ENCODE results near the gene UVRAG. TPM values are rescaled to one million over a fixed set of nuclear protein-coding genes. Genes with fewer than 3 reads are reported as not detected.

Gene UVRAG
- total RNA-seq, 1 experiment from 2014 or later, result 52.7 TPM

DNA sequence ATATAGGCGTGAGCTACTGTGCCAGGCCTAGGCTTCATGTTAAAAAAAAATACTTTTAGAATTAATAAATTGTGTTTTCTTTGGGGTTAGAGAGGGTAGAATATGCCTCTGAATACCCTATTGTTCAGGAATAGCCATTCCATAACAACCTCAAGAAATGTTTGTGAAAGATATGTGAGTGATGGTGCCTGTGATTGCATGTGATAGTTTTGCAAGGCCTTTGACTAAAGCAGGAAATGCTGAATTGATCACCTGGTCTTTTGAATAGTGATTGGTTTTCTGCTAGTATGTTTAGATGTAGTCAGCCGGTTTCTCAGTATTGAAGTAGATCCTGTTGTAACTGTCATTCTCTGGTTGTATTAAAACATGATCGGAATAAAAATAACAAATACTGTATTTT, 73.4 kb downstream of the UVRAG start:
- Histone ChIP-seq H3K27ac (ENCODE audit: low read length) (peak overlapping the region; percentile 23), H3K9ac (ENCODE audit: low read length) (no peak overlapping the region), H3K4me1 (ENCODE audit: low read length) (peaks cover 87% of the 10 kb centered on the region), H3K36me3 (ENCODE audit: insufficient read depth, low read length) (0 out of 2 replicates have a peak, but pooled peaks cover 4% of the 10 kb centered on the region), H3K27me3 (ENCODE audit: low read length) (no peaks in the 10 kb centered on the region), H3K9me3 (ENCODE audit: low read length) (no peaks in the 10 kb centered on the region), H3K9me2 (replicated peaks; ENCODE audit: insufficient read depth, low read length) (no peaks in the 10 kb centered on the region), H3K4me3 (ENCODE audit: low read length) (no peak overlapping the region), H3K4me2 (ENCODE audit: low read depth, low read length, poor library complexity, severe bottlenecking) (no peak overlapping the region), H2AFZ (ENCODE audit: low read length) (no peak overlapping the region), H3K79me2 (ENCODE audit: low read length) (peaks cover 91% of the 10 kb centered on the region), H4K20me1 (ENCODE audit: insufficient read depth, low read depth, low read length) (no peaks in the 10 kb centered on the region)
- DNase-seq, result no peak

DNA sequence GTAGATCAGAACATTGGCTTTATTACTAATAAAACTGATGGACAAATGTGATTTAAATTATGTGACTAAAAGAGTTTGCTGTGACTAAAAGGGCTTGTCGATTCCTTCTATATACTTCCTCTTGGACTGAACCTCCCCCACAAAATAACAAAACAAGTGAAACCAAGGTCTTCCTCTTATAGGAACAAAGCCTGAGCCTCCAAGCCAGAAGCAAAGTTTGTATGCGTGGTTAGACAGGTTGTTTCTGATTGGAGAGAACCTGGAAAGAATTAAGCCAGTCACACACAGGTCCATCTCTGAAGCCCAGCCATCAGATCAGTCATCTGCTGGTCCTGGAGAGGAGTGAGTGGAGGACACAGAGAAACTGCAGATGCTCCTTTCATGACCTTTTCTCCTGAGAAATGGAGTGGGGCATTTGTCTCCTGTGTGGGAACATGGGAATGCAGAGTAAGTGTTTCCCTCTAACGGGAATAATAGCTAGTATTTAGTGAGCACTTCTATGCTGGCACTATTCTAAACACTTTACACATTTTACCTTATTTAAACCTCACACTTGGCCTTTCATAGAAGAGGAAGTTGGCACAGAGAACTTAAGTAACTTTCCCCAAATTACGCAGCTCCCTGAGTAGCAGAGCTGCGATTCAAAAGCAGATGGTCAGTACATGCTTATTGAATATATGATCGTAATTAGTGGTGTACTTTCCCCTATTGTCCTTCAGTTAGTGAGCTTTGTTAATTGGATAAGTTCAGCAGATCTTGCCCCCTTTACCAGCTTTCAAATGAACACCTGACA, 77.1 kb downstream of the UVRAG start:
- Histone ChIP-seq H3K27me3 (ENCODE audit: low read length) (no peaks in the 10 kb centered on the region), H3K9me2 (replicated peaks; ENCODE audit: insufficient read depth, low read length) (no peaks in the 10 kb centered on the region), H3K9me3 (ENCODE audit: low read length) (no peaks in the 10 kb centered on the region), H3K4me1 (ENCODE audit: low read length) (peaks cover 87% of the 10 kb centered on the region), H4K20me1 (ENCODE audit: insufficient read depth, low read depth, low read length) (no peaks in the 10 kb centered on the region), H3K4me2 (ENCODE audit: low read depth, low read length, poor library complexity, severe bottlenecking) (peak overlapping the region; percentile 49), H3K9ac (ENCODE audit: low read length) (peak overlapping the region; percentile 49), H2AFZ (ENCODE audit: low read length) (no peak overlapping the region), H3K36me3 (ENCODE audit: insufficient read depth, low read length) (0 out of 2 replicates have a peak, but pooled peaks cover 4% of the 10 kb centered on the region), H3K79me2 (ENCODE audit: low read length) (peaks cover 80% of the 10 kb centered on the region), H3K27ac (ENCODE audit: low read length) (peak overlapping the region; percentile 88), H3K4me3 (ENCODE audit: low read length) (peak overlapping the region; percentile 32; the same call in 1 of the 2 replicates)
- DNase-seq, result peak; percentile 84

DNA sequence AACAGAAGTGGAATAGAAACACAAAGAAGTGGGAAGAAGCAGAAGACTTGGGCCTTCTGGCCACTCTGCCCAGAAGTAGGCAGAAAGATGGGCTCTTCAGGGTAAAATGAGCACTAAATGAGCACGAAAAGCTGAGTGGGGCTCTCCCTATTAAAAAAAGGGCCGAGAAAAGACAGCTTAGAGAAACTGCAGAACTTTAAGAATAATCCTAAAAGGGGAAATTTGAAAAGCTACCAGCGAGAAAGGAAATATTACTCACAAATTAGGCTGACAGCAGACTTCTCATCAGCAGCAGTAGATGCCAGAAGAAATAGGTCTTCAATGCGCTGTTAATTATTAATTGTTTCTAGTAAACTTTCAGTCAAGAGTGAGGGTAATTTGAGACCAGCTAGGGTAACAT, 78.2 kb downstream of the UVRAG start:
- no peaks in the 10 kb centered on the region for H3K9me3 ChIP-seq (ENCODE audit: low read length)
- H3K27me3 ChIP-seq (ENCODE audit: low read length), result no peaks in the 10 kb centered on the region
- H2AFZ ChIP-seq (ENCODE audit: low read length), result no peak overlapping the region
- H4K20me1 ChIP-seq (ENCODE audit: insufficient read depth, low read depth, low read length), result no peaks in the 10 kb centered on the region
- peaks cover 78% of the 10 kb centered on the region for H3K79me2 ChIP-seq (ENCODE audit: low read length)
- no peaks in the 10 kb centered on the region for H3K9me2 ChIP-seq (replicated peaks; ENCODE audit: insufficient read depth, low read length)
- peaks cover 87% of the 10 kb centered on the region for H3K4me1 ChIP-seq (ENCODE audit: low read length)
- no peak for DNase-seq
- peak overlapping the region; percentile 88 for H3K27ac ChIP-seq (ENCODE audit: low read length)
- no peak overlapping the region for H3K9ac ChIP-seq (ENCODE audit: low read length)
- H3K4me2 ChIP-seq (ENCODE audit: low read depth, low read length, poor library complexity, severe bottlenecking), result no peak overlapping the region
- peaks cover 4% of the 10 kb centered on the region; the same call in 1 of the 2 replicates for H3K36me3 ChIP-seq (ENCODE audit: insufficient read depth, low read length)
- no peak overlapping the region for H3K4me3 ChIP-seq (ENCODE audit: low read length)

DNA sequence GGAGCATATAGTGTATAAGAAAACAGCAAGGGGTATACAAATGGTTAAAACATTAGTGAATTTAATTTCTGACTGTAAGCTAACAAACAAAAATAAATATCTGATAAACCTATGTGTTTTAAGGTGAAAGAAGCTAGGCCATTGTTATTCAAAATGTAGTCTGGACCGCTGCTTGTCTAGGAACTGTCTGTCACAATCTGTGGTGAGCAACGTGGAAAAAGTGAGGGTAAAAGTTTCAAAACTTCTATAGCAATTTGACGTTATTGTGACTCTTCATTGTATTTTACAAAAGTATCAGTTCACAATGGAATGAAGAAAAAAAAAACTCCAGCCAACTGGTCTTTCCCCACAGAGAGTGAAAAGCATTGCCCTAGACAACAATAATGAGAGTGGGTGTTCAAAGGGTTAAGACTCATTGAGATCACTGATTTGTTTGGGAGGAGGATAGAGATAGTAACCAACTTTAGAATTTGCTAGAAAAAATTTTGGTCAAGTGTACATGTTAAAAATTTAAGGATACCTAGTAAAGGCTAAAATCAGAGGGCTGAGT, 79.1 kb downstream of the UVRAG start:
- H3K4me1 ChIP-seq (ENCODE audit: low read length), result peaks cover 88% of the 10 kb centered on the region
- H2AFZ ChIP-seq (ENCODE audit: low read length), result no peak overlapping the region
- peaks cover 4% of the 10 kb centered on the region; the same call in 1 of the 2 replicates for H3K36me3 ChIP-seq (ENCODE audit: insufficient read depth, low read length)
- no peak overlapping the region for H3K4me3 ChIP-seq (ENCODE audit: low read length)
- no peaks in the 10 kb centered on the region for H3K27me3 ChIP-seq (ENCODE audit: low read length)
- no peak overlapping the region for H3K4me2 ChIP-seq (ENCODE audit: low read depth, low read length, poor library complexity, severe bottlenecking)
- DNase-seq, result no peak
- H3K9me2 ChIP-seq (replicated peaks; ENCODE audit: insufficient read depth, low read length), result no peaks in the 10 kb centered on the region
- H3K27ac ChIP-seq (ENCODE audit: low read length), result peak overlapping the region; percentile 66
- peaks cover 78% of the 10 kb centered on the region for H3K79me2 ChIP-seq (ENCODE audit: low read length)
- H3K9me3 ChIP-seq (ENCODE audit: low read length), result no peaks in the 10 kb centered on the region
- H4K20me1 ChIP-seq (ENCODE audit: insufficient read depth, low read depth, low read length), result no peaks in the 10 kb centered on the region
- no peak overlapping the region for H3K9ac ChIP-seq (ENCODE audit: low read length)

DNA sequence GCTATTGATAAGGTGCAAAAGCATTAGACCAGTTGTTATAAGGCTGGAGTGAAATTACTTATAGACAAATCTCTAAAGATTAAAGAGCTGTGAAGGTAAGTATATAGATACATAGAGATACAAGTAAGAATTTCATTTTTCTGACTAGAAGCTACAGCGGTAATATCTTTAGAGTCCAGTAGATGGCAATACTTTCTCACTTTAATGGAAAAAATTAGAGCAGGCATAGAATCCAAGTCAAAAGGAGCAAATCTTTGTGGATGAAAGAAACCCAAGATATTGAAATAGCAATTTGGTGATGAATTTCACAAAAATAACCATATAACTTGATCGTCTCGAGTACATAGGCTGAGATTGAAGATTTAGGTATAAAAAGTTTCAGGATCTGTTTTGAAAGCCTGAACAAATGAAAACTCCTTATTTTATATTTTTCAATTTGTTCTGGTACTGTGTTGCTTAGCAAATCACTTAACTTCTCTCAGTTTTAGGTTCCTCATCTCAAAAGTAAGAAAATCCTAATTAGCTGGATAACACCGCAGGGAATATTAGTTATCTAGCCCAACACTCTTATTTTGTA, 81.9 kb downstream of the UVRAG start:
- Histone ChIP-seq H3K9me2 (replicated peaks; ENCODE audit: insufficient read depth, low read length) (no peaks in the 10 kb centered on the region), H2AFZ (ENCODE audit: low read length) (no peak overlapping the region), H3K36me3 (ENCODE audit: insufficient read depth, low read length) (peaks cover 4% of the 10 kb centered on the region; the same call in 1 of the 2 replicates), H4K20me1 (ENCODE audit: insufficient read depth, low read depth, low read length) (no peaks in the 10 kb centered on the region), H3K9ac (ENCODE audit: low read length) (no peak overlapping the region; the same call in 1 of the 2 replicates), H3K27me3 (ENCODE audit: low read length) (no peaks in the 10 kb centered on the region), H3K4me1 (ENCODE audit: low read length) (peaks cover 88% of the 10 kb centered on the region), H3K9me3 (ENCODE audit: low read length) (no peaks in the 10 kb centered on the region), H3K27ac (ENCODE audit: low read length) (peak overlapping the region; percentile 66), H3K79me2 (ENCODE audit: low read length) (peaks cover 81% of the 10 kb centered on the region), H3K4me3 (ENCODE audit: low read length) (no peak overlapping the region), H3K4me2 (ENCODE audit: low read depth, low read length, poor library complexity, severe bottlenecking) (no peak overlapping the region)
- peak; percentile 85 for DNase-seq

DNA sequence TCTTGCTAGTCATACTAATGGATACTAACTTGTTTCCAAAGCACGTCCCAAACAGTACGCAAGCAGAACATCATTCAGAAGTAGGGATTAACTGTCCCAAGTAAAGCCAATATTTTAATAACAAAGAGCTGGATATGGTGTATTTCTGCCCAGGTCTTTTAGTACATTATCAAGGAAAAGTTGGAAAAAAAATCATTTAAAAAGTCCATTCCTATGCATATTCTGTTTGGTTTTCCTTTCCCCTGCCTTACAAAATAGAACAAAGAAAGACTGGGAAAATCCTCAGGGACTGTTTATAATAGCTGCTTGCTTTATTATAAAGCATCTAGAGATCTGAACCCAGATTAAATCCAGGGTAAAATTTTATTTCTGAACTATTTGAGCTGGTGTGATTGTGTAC, 83.9 kb downstream of the UVRAG start:
- Histone ChIP-seq H3K4me1 (ENCODE audit: low read length) (peaks cover 85% of the 10 kb centered on the region), H3K4me2 (ENCODE audit: low read depth, low read length, poor library complexity, severe bottlenecking) (no peak overlapping the region), H3K36me3 (ENCODE audit: insufficient read depth, low read length) (no peaks in the 10 kb centered on the region; the same call in 1 of the 2 replicates), H4K20me1 (ENCODE audit: insufficient read depth, low read depth, low read length) (no peaks in the 10 kb centered on the region), H3K27ac (ENCODE audit: low read length) (0 out of 2 replicates have a peak overlapping the region, but pooled peaks have one; percentile 4), H3K9ac (ENCODE audit: low read length) (no peak overlapping the region), H3K79me2 (ENCODE audit: low read length) (peaks cover 81% of the 10 kb centered on the region), H3K4me3 (ENCODE audit: low read length) (no peak overlapping the region), H2AFZ (ENCODE audit: low read length) (no peak overlapping the region), H3K27me3 (ENCODE audit: low read length) (no peaks in the 10 kb centered on the region), H3K9me2 (replicated peaks; ENCODE audit: insufficient read depth, low read length) (no peaks in the 10 kb centered on the region), H3K9me3 (ENCODE audit: low read length) (no peaks in the 10 kb centered on the region)
- no peak for DNase-seq

DNA sequence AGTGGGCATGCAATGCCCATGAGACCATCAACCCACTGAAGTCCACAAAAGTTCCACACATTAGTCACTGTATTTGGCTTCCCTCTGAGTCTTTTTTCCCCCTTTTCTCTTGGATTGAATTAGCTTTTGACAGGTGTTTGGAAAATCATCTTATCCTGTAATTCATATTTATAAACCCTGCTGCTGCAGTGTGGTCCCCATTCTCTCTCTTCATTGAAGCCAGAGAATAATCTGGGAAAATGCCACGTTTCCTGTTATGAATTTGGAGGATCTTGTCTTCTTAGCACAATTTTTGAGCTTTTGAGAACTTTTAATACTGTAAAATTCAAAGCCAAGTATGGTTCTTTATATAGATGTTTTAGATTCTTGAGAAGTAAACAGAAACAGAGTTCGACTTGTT, 84.8 kb downstream of the UVRAG start:
- no peak overlapping the region for H3K4me3 ChIP-seq (ENCODE audit: low read length)
- no peak overlapping the region for H3K4me2 ChIP-seq (ENCODE audit: low read depth, low read length, poor library complexity, severe bottlenecking)
- DNase-seq, result no peak
- H3K9ac ChIP-seq (ENCODE audit: low read length), result no peak overlapping the region
- peaks cover 76% of the 10 kb centered on the region for H3K4me1 ChIP-seq (ENCODE audit: low read length)
- H4K20me1 ChIP-seq (ENCODE audit: insufficient read depth, low read depth, low read length), result no peaks in the 10 kb centered on the region
- peak overlapping the region; percentile 36; the same call in 1 of the 2 replicates for H3K27ac ChIP-seq (ENCODE audit: low read length)
- H3K9me2 ChIP-seq (replicated peaks; ENCODE audit: insufficient read depth, low read length), result no peaks in the 10 kb centered on the region
- H3K79me2 ChIP-seq (ENCODE audit: low read length), result peaks cover 86% of the 10 kb centered on the region
- H2AFZ ChIP-seq (ENCODE audit: low read length), result no peak overlapping the region
- no peaks in the 10 kb centered on the region; the same call in 1 of the 2 replicates for H3K36me3 ChIP-seq (ENCODE audit: insufficient read depth, low read length)
- H3K9me3 ChIP-seq (ENCODE audit: low read length), result no peaks in the 10 kb centered on the region
- H3K27me3 ChIP-seq (ENCODE audit: low read length), result no peaks in the 10 kb centered on the region

DNA sequence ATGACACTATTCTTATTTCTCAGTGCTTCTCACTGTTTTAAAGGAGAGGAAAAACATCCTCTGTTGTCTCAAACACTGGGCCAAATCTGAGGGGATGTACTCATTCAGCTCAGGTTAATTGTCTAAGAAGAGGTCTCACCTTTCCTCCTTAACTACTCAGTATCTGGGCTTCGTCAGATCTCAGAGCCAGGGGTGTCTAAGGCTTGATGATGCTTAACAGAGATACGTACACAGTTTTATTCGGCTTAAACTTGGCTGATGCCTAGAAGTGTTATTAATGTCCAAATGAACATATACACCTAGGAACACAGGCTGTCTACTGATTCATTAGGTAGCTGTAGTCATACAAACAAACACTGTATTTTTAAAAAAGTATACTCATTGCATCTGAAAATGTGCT, 85.8 kb downstream of the UVRAG start:
- Histone ChIP-seq H3K79me2 (ENCODE audit: low read length) (peaks cover 92% of the 10 kb centered on the region), H3K9ac (ENCODE audit: low read length) (no peak overlapping the region), H3K9me2 (replicated peaks; ENCODE audit: insufficient read depth, low read length) (no peaks in the 10 kb centered on the region), H3K4me2 (ENCODE audit: low read depth, low read length, poor library complexity, severe bottlenecking) (peak overlapping the region; percentile 1), H2AFZ (ENCODE audit: low read length) (no peak overlapping the region), H3K27ac (ENCODE audit: low read length) (peak overlapping the region; percentile 36), H3K4me1 (ENCODE audit: low read length) (peaks cover 65% of the 10 kb centered on the region), H3K27me3 (ENCODE audit: low read length) (no peaks in the 10 kb centered on the region), H3K4me3 (ENCODE audit: low read length) (no peak overlapping the region), H3K36me3 (ENCODE audit: insufficient read depth, low read length) (no peaks in the 10 kb centered on the region; the same call in 1 of the 2 replicates), H4K20me1 (ENCODE audit: insufficient read depth, low read depth, low read length) (no peaks in the 10 kb centered on the region), H3K9me3 (ENCODE audit: low read length) (no peaks in the 10 kb centered on the region)
- no peak for DNase-seq
